GM12892 (cell line): ENCODE results near the gene SVIL.
"Not testable (repeated sequence)": the region's sequence is repeated elsewhere in the genome, so short reads cannot be mapped to it uniquely, and the experiment has no call there.

Experiments
- POLR2A ChIP-seq: IDR thresholded peaks from 2 replicates; pipeline ENCODE4 v1.6.1; 2011; ENCODE audit warnings: low read depth, low read length, control low read depth
- POLR2AphosphoS5 ChIP-seq: IDR thresholded peaks from 2 replicates; pipeline ENCODE4 v1.6.1; 2011; ENCODE audit warnings: low read depth, low read length, control low read depth

GRCh38 chr10:29490781-29491280, 143.9 kb downstream of the SVIL start:
- TF ChIP-seq POLR2A, POLR2AphosphoS5: not testable (repeated sequence)
